DLD1 (cell line): ENCODE measurements around the gene SH3GL1.

ENCODE experiments used
- in situ Hi-C: cut with HindIII; loops from 2 replicates; pipeline ENCODE4 v1.10.0; 2017; ENCODE audit warnings: low sequenced_read_pairs

The SH3GL1 gene

DNA sequence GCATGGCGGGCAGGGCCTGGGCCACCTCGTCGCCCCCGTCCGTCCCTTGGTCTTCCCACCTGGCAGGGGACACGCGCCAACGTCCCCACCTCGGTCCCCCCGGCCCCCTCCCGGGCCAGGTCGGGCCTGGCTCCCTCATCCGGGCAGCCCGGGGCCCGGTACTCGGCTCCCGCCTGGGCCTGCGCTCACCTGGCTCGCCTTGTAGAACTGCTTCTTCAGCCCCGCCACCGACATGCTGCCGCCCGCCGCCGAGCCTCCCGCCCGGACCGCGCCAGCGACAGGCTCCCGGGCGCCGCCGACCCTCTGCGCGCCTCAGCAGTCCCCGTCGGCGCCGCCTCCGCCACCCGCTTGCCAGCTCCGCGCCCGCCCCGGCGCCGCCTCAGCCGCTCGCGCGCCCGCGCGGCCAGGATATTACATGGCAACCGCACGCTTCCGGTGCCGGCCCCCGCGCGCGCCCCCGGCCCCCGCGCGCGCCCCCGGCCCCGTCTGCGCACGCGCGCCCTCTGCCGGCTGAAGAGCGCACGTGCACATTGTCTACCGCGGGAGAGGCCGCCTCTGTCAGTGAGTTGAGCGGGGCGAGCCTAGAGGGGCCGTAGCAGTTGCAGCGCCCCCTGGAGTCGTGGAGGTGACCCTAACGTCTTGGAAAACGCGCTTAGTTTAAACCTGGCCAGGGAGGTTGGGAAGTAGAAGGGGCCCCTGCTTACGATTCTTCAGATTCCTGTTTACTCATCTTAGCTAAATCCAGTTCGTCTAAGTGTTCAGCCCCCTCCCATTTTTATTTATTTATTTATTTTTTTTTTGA lies at the start of gene SH3GL1:
TSS of gene SH3GL1 (minus strand) at position 413 of the 802 bp plus-strand sequence. CDS start at position 234, 179 bp downstream.
- in situ Hi-C loops, result no loop called here

GRCh38 chr19:4449639-4450028 lies 49.3 kb upstream of the SH3GL1 start:
- in situ Hi-C loops, result no loop called here

DNA sequence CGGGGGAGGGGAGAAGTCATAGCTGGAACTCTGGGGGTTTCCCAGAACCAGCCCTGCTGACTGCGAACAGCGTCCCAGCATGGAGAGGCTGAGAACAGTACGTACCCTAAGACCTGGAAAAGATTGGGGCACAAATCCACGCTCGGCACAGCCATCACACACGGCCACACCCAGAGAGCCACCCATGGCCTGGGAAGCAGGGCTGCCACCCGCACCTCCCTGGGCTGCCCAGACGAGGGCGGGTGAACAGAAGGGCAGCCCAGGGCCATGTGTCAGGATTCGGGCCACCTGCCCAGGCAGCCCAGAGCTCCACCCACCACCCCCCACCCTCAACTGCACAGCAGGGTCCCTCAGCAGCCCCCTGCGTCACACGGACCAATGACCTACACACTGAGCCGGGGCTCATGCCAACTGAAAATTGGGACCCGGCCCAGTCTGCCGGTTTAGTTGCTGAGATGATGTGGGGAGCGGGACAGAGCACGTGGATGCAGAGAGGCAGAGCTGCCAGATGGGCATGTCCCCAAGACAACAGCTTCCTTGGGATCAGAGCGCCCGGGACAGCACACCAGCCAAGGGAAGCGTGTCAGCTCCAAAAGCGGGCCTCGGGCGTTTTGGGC lies 48.8 kb upstream of the SH3GL1 start:
- in situ Hi-C loops, result no loop called here

- in situ Hi-C loops, result no loop called here
Measured at GRCh38 chr19:4448147-4448985, 48.0 kb upstream of the SH3GL1 start.

DNA sequence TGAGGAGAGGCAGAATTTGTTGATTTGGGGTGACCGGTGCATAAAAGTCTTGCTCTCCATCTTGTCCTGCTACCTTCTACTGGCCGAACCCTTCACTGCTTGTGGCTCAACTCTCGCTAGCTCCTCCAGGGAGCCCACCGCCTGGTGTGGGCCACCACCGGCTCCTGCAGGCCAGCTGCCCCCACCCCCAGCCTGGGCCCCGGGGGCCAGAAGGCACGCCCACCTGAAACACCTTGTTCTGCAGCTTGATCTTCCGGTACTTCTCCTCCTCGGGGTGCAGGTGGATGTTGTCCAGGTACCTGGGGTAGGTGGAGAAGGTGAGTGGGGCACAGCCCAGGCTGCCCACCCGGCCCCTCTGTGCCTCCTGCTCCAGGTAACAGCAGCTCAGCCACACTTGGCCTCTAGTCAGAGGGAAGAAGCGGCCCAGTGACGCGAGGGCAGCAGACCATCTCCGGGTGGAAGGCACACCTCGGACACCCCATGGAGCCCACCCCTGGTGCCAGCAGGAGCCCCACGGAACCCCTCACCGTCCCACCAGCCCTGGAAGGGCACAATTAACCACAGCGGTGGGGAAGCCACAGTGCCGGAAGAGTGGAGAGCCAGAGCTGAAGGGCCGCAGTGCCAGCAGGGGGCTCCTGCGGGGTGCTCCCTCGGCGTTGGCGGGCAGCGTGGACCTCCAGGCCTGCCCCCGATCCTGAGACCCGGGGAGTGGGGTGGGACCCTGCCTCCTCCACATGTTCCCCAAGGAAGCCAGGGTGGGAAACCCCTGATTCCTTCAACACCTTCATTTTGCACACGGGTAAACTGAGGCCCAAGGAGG lies 47.2 kb upstream of the SH3GL1 start:
- in situ Hi-C loops, result no loop called here

- in situ Hi-C loops, result no loop called here
Measured at GRCh38 chr19:4446704-4447200, 46.4 kb upstream of the SH3GL1 start.

DNA sequence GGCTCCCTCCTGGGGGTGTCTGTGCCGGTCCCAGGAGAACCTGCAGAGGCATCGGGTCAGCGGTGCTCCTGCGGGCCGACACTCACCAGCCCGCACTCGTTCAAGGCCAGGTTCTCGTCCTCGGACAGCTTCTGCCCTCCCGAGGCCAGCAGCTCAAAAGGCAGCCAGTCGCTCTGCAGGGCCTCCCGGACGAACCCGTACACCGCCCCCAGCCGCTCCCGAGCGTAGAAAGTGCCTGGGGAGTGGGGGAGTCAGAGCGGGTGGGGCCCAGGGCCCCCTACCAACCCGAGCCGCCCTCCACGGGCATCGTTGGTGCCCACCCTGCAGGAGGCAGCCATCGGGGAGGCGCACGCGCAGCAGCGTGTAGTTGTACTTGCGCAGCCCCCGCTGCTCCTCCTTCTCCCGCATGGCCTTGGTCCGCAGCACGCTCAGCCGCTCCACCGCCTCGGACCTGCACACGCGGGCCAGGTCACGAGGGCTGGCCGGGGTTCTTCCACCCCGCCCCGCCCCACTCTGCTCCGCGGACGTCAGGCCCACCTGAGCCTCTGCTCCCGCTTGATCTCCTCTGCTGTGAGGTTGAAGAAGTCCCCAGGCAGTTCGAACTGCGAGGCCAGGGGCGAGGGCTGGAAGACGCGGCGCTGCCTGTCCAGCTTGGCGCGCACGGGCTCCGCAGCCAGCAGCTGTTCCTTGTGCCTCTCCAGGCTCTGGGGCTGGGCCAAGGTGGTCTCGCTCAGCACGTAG lies 45.8 kb upstream of the SH3GL1 start:
- in situ Hi-C loops, result no loop called here

- in situ Hi-C loops, result no loop called here
Measured at GRCh38 chr19:4444765-4445741, 44.7 kb upstream of the SH3GL1 start.

DNA sequence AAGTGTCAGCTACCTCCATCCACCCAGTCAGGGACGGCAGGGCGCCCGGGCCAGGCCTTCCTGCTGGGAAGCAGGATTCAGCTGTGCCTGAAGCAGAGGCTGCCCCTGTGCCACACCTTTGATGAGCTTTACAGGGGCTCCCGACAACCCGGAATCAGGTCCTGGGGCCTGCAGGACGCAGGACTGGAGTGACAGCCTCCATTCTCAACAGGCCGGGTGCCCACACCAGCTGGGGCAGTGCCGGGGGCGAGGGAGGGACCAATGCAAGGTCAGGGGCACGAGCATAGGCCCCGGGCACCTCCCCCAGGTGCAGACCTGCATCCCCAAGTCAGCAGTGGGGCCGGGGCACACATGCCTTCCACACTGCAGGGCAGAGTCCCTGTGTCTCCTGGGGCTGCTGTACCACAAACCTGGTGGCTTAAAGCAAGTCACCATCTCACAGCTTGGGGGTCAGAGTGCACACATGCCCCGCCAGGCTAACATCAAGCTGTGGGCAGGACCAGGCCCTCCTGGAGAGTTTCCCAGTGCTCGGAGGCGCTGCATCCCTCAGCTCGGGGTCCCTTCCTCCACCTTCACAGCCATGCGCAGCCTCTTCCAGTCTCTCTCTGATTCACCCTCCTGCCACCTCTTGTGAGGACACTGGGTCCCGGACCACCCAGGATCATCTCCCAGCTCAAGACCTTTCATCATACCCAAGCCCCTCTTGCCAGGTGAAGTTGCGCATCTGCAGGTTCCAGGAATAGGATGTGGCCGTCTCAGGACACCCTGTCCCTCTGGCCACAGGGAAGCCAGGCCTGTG lies 43.8 kb upstream of the SH3GL1 start:
- in situ Hi-C loops, result no loop called here

- in situ Hi-C loops, result no loop called here
Measured at GRCh38 chr19:4443188-4443587, 42.8 kb upstream of the SH3GL1 start.

- in situ Hi-C loops, result no loop called here
Measured at GRCh38 chr19:4442819-4443146, 42.4 kb upstream of the SH3GL1 start.

- in situ Hi-C loops, result no loop called here
Measured at GRCh38 chr19:4441994-4442818, 41.9 kb upstream of the SH3GL1 start.

DNA sequence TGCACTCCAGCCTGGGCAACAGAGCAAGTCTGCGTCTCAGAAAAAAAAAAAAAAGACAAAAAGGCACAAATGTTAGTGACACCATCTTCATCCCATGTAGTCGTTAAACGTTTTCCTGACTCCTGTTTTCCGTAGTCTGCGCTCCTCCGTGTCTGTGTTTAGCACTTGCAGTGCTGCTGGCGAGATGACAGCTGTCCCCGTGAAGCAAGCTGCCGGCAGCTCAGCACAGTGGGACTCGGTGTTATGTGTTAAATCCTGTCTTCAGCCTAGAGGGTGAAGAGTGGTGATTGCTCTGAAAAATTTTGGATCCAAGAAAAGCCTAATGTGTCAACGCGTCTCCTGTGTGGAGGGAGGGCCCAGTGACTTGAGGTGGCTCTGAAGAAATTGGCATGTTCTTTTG lies 38.9 kb upstream of the SH3GL1 start:
- in situ Hi-C loops, result no loop called here

DNA sequence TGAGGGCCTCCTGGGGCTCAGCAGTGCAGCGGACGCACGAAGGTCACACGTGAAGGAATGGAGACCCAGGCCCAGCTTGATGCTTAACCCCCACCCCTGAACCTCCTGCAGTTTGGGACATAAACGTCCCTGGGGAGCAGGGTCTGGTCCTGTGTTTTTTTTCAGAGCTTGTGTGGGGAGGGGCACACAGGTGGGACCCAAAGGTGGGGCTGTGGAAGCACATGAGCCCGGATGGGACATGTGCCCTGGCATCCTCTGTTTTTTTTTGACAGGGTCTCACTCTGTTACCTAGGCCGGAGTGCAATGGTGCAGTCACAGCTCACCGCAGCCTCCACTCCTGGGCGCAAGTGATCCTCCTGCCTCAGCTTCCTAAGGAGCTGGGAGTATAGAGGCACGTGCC lies 36.8 kb upstream of the SH3GL1 start:
- in situ Hi-C loops, result no loop called here

GRCh38 chr19:4436231-4436630 lies 35.9 kb upstream of the SH3GL1 start:
- in situ Hi-C loops, result no loop called here

DNA sequence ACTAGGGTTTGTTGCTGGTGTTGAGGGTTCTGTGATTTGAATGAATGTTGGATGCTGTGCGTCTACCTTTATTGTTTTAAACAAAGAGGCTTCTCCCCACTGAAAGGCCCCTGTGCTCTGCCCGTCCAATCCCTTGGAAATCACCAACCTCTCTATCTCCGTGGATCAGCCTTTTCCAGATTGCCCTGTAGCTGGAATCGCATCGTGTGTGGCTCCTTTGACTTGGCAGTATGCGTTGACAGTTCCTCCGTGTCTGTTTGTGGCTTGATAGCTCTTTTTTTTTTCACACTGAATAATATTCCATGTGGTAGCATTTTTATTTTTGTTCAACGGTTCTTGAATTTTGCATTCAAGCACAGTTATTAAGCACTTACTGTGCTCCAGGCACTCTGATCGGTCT lies 34.0 kb upstream of the SH3GL1 start:
- in situ Hi-C loops, result no loop called here

- in situ Hi-C loops, result no loop called here
Measured at GRCh38 chr19:4432918-4433506, 32.7 kb upstream of the SH3GL1 start.
